Panc1 (cell line): Measurements from ENCODE around the gene TERT. TPM values are rescaled to one million over a fixed set of nuclear protein-coding genes. Genes with fewer than 3 reads are reported as not detected.

Experiments used
- ATAC-seq: fragments of 200-7000 bp; cut with Tn5 transposase; 2 replicates; pipeline ENCODE4 v1.9.1; 2020; ENCODE audit warnings: mild to moderate bottlenecking, moderate library complexity
- BruUV-seq: library from RNA; stranded (reverse); fragments of 400-500 nt; replicated peaks from 2 replicates; lab custom pipeline; 2021; lab: Mats Ljungman, UMichigan
- CTCF ChIA-PET: fragments of 300-600 bp; sonication (Branson Sonifier 250); formaldehyde crosslinking; loops from one replicate; lab custom pipeline; 2022; ENCODE audit warnings: antibody characterized with exemption; lab: Charles Lee
- POLR2A ChIA-PET: fragments of 300-600 bp; sonication (Branson Sonifier 250); formaldehyde crosslinking; loops from one replicate; lab custom pipeline; 2022; ENCODE audit warnings: antibody characterized with exemption; lab: Charles Lee
- DNase-seq: peaks from one replicate; pipeline ENCODE4 v3.0.0-alpha.2; 2010; ENCODE audit warnings: low read depth, low spot score
- H3K27ac ChIP-seq: 2 replicates; pipeline ENCODE4 v1.5.1; 2011; ENCODE audit warnings: mild to moderate bottlenecking, low read length, inconsistent platforms
- H3K27me3 ChIP-seq: fragments of 200-500 bp; sonication (Bioruptor generic); 2 replicates; pipeline ENCODE4 v1.6.0; 2014; ENCODE audit warnings: low read length, inconsistent platforms; ENCODE audit not compliant: control insufficient read depth, insufficient read depth
- H3K36me3 ChIP-seq: fragments of 200-500 bp; sonication (Bioruptor generic); 2 replicates; pipeline ENCODE4 v1.5.1; 2014; ENCODE audit warnings: inconsistent platforms, mild to moderate bottlenecking, low read length, moderate library complexity; ENCODE audit not compliant: control insufficient read depth, insufficient read depth
- H3K4me1 ChIP-seq: 2 replicates; pipeline ENCODE4 v1.5.1; 2011; ENCODE audit warnings: inconsistent platforms, mild to moderate bottlenecking, low read length, moderate library complexity; ENCODE audit not compliant: control insufficient read depth, insufficient read depth
- H3K4me3 ChIP-seq, 2 experiments: 2 replicates each; pipeline ENCODE4 v1.5.1; 2011 to 2012; ENCODE audit warnings: low read depth in 2 of 2, low read length in 2 of 2, mild to moderate bottlenecking in 2 of 2, inconsistent platforms in 1 of 2, moderate library complexity in 1 of 2
- H3K9me3 ChIP-seq: fragments of 200-500 bp; sonication (Bioruptor generic); 2 replicates; pipeline ENCODE4 v1.5.1; 2014; ENCODE audit warnings: low read depth, mild to moderate bottlenecking, inconsistent platforms, low read length, moderate library complexity; ENCODE audit not compliant: control insufficient read depth, insufficient read depth
- CTCF ChIP-seq: fragments of 450-650 bp; IDR thresholded peaks from 2 replicates; pipeline ENCODE4 v1.5.1; 2017; ENCODE audit warnings: mild to moderate bottlenecking
- POLR2AphosphoS5 ChIP-seq: IDR thresholded peaks from 2 replicates; pipeline ENCODE4 v1.6.1; 2012; ENCODE audit warnings: mild to moderate bottlenecking, low read depth, low read length, moderate library complexity
- REST ChIP-seq, 2 experiments: IDR thresholded peaks; 2 replicates each; pipeline ENCODE4 v1.6.1; 2011 to 2012; ENCODE audit warnings: low read depth in 2 of 2, control low read depth in 1 of 2, low read length in 1 of 2, mild to moderate bottlenecking in 1 of 2, moderate library complexity in 1 of 2; ENCODE audit not compliant: insufficient read depth in 1 of 2
- SIN3A ChIP-seq: IDR thresholded peaks from 2 replicates; pipeline ENCODE4 v1.6.1; 2012; ENCODE audit warnings: low read depth, mild to moderate bottlenecking, low read length, moderate library complexity, borderline replicate concordance; ENCODE audit not compliant: insufficient read depth
- TCF7L2 ChIP-seq: IDR thresholded peaks from 2 replicates; pipeline ENCODE4 v1.6.1; 2011; ENCODE audit warnings: mild to moderate bottlenecking, low read depth, low read length, inconsistent platforms
- in situ Hi-C: cut with HindIII; loops from 2 replicates; pipeline ENCODE4 v1.10.0; 2016; ENCODE audit warnings: low sequenced_read_pairs, low pct_unique_long_range_greater_than_20kb
- intact Hi-C: fragments of 100-400 bp; cut with micrococcal nuclease; formaldehyde crosslinking; loops from one replicate; pipeline ENCODE4 v1.10.0; 2022; ENCODE audit not compliant: unreplicated experiment
- total RNA-seq: library from RNA; stranded (reverse); gene quantifications from one replicate; pipeline ENCODE4 v1.2.1, GENCODE V29; 2021; ENCODE audit not compliant: unreplicated experiment

Gene TERT
- total RNA-seq, 1 experiment from 2014 or later = 8.9 TPM

DNA sequence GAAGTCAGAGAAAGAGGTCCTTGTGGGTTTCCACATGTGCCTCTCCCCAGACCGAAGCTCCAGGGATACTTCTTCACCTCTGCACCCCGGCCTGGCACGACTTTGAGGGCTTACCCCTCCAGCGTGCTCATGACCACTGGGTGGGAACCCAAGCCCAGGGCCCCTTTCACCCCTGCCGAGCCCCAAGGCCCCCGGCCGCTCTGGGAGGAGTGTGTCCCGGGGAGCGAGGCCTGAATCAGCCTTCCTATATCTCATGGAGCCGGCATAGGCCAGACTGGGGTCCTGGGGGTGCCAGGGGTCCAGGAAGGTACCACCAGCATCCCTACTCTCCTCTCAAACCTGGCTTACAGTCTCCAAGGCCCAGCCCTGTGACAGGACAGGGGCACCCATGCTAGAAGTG lies 17.1 kb downstream of the TERT start:
- POLR2A ChIA-PET = no interaction called here
- Histone ChIP-seq H3K27ac (no peak overlapping the region), H3K36me3 (no peaks in the 10 kb centered on the region), H3K4me3 (no peak overlapping the region), H3K27me3 (no peaks in the 10 kb centered on the region), H3K9me3 (no peaks in the 10 kb centered on the region), H3K4me1 (no peaks in the 10 kb centered on the region)
- in situ Hi-C loops (no loop called here), intact Hi-C loops (no loop called here)
- no peak for ATAC-seq
- no peak for DNase-seq
- BruUV-seq = no TSS peak
- CTCF ChIA-PET = no interaction called here
- TF ChIP-seq REST (IDR thresholded peaks at IDR 0.05; ENCODE audit: insufficient read depth in 1 of 2, low read depth in 2 of 2, low read length in 1 of 2) = no peak
- TF ChIP-seq CTCF = no peak
- no peak for TF ChIP-seq TCF7L2
- no peak for TF ChIP-seq POLR2AphosphoS5
- no peak for TF ChIP-seq SIN3A

- ChIA-PET CTCF (no interaction called here), POLR2A (no interaction called here)
- no peak overlapping the region for H3K4me3 ChIP-seq
- ATAC-seq = 0 out of 2 replicates have a peak, but pooled peaks have one; percentile 20
- H3K9me3 ChIP-seq = no peaks in the 10 kb centered on the region
- no peak for TF ChIP-seq POLR2AphosphoS5
- TF ChIP-seq REST (IDR thresholded peaks at IDR 0.05; ENCODE audit: insufficient read depth in 1 of 2, low read depth in 2 of 2, low read length in 1 of 2) = no peak
- TF ChIP-seq SIN3A = no peak
- TF ChIP-seq CTCF = no peak
- no peak for TF ChIP-seq TCF7L2
- in situ Hi-C loops = no loop called here
- no peak overlapping the region for H3K27ac ChIP-seq
- BruUV-seq = no TSS peak
- DNase-seq = no peak
- intact Hi-C loops = no loop called here
- no peaks in the 10 kb centered on the region for H3K27me3 ChIP-seq
- no peaks in the 10 kb centered on the region for H3K36me3 ChIP-seq
- H3K4me1 ChIP-seq = no peaks in the 10 kb centered on the region
Measured at GRCh38 chr5:1277331-1277730, 17.5 kb downstream of the TERT start.
